ENCODE measurements around the gene MORN1.

- TF ChIP-seq POLR2A (IDR thresholded peaks at IDR 0.05) (no peak), CTCF (IDR thresholded peaks at IDR 0.05) (no peak)
These were observed 24.0 kb upstream of the MORN1 start for GRCh38 chr1:2415337-2415736.
